ENCODE results near the gene C6orf15.
A peak's percentile ranks its signal among the peaks of the same experiment; 100 is the strongest.

C6orf15 gene

DNA sequence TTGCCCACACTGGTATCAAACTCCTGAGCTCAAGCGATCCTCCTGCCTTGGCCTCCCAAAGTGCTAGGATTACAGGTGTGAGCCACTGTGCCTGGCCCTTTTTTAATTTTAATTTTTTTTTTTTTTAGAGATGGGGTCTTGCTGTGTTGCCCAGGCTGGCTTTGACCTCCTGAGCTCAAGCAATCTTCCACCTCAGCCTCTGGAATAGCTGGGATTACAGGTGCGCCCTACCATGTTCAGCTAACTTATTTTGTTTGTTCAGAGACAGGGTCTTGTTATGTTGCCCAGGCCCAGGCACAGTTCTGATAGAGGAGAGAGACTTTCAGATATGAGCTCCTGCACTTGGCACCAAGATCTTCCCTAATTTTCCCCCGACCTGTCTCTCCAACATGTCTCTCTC, 18.4 kb upstream of the C6orf15 start:
- DNase-seq (ENCODE audit: low read depth): no peak

DNA sequence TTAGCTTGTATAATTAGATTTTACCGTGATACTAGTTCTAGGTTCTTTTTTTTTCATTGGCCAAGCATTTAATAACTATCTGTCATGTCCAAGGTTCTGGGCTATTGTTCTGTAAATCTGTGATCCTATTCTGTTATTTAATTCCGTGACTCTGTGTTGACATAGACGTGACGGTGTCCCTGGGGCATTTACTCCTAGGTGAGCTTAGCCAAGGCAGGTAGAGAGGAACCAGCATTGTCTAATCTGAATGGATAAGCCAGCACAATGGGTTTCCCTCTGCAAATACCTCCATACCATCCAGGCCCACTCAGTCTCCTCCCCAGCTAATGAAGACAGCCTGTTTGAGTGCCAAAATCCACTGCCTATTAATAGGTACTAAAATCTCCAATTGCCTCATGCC, 16.8 kb upstream of the C6orf15 start:
- no peak for DNase-seq (ENCODE audit: low read depth)

DNA sequence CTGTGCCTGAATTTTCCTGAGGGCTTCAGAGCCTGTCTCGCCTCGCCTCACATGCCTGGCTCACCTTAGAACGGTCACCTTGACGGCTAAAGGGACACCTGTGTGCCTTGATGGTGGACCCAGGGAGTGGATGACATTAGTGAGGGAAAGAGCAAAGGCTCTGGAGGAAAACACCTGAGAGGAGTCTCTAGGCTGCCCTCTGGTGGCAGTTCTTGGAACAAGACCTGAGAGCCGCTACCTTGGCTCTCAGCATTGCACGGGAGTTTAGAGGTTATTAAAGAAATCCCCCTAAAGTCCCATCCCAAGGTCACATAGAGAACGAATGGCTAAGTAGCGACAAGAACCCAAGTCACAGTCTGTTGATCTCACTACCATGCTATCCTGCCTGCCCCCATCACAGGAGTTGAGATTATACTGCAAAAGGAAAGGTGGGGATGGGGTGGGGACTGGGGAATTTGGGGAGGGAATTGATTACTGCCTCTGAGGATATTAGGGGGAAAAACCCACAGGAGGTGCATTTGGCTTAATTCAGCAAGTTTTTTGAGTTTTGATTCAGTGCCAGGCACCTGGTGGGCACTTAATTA, 15.8 kb upstream of the C6orf15 start:
- DNase-seq (ENCODE audit: low read depth): peak; percentile 69

DNA sequence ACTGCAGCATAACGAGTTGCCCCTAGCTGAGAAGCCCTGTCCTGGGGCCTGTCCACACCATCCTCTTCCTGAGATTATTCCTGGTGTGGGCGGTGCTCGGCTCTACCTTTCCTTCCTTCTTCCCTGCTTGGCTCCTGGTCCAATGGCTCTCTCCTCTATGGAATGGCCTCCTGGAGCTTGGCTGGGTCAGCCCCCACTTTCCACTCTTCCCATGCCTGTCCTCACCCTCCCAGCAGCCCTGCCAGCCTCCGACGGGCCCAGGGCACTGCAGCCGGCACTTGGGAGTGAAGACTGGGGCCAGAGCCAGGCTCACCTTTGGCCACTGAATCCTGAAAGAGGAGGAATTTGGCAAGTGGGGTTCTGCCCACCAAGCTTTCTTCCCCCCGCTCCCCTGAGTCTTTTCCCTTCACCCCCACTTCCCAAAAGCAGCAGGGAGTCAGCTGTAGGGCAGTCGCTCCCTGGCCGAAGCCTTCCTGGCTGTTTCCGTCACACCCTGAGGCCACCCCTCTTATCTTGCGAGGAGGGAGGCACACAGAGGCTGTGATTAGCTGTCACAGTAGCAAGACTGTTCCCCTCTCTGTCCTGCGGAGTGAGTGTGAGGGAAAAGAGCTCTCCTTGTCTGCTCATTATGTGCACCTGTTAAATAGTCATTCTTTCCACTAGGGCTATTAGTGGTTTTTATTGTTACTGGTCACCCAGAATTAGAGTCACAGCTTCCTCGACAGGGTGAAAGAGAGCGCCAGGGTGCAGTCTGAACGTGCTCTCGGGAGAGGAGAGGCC, 14.2 kb upstream of the C6orf15 start:
- no peak for DNase-seq (ENCODE audit: low read depth)

DNA sequence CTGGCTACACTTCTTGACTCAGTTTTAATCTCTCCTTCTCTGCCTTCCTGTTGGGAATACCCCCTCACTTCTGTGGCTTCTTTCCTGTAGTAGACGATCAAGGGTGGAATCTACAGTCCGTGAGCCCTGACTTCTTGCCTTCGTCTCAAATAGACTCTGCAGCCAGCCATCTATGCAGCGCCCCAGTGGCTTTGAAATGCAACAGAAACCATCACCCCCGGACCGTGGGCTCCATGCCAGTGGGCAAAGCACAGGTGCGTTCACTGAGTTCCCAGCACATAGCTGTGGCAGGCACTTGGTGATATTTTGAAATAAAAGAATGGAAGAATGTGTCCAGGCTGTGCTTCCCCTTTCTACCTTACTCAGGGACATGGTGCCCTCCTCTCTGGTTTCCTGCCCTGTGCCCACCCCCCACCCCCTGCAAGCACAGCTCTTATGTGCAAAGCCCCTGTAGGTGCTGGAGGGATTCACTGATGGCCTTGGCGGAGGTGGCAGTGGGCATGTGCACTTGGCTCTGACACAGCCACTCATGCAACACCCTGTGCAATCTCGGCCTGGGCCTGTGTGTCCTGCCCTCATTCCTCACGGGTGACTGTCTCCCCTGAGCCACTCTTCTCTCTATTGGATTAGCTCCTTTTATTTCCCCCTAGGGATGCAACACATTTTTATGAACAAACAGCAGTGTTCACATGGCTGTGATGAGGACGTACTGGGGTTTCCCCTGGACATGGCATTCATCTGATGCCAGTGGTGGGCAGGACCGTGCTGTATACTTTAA, 13.4 kb upstream of the C6orf15 start:
- no peak for DNase-seq (ENCODE audit: low read depth)

DNA sequence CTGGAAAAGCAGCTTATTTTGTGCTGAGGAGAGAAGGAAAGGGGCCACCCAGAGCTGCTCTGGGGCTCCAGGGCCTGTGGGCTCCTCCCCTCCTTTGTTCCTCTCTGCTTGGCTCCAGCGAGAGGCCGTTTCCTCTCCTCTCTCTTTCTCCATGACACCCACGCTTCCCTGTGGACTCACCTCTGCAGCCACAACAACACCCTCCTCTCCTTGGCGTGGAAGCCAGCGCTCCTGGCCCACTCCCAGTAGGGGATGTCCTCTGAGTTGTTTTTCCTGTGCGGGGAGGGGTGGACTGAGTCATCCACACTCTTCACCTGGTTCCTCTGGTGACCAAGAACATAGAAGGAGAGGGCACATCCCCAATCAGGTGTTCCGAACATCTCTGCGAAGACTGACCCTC, 12.8 kb upstream of the C6orf15 start:
- DNase-seq (ENCODE audit: low read depth): no peak

DNA sequence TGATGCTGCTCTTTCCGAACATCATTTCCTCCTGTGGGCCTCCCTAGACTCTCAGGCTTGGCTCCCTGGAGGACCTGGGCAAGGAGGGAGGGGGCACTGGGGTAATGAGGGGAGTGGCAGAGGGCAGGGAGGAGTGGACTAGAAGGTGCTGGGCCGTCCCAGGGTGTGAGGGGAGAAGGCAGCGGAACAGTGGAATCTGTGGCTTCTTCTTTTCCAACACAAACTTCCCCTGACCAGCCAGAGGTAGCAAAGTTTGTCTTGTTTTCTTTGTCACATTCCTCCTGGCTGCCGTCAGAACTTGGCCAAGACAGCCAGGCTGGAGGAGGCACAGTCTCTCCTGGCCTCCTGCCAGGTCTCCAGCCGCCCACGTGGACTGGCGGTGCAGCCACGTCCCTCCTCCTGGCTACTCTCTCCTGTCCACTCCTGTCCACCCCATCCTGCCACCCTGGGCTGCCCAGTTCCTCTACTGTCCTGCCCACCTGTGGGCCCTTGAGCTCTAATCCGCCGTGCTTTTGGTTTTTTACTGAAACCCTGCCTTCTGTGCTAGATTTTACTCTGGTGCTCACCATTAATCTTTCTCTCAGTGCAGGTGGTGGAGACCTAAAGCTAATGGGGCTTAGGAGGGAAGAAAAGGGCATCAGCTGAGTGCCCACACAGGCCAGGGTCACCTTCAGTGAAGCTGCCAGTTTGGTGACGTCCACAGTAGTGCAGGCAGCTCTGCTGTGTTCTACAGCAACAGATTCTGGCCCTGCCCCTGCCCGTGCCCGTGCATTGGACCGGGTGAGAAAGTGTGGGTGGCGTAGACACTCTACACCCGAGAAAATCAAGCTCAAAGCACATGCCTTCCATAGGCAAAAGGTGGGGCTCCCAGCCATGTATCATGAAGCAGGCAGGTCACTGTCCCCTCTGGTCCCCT, 10.7 kb upstream of the C6orf15 start:
- DNase-seq (ENCODE audit: low read depth): no peak

DNA sequence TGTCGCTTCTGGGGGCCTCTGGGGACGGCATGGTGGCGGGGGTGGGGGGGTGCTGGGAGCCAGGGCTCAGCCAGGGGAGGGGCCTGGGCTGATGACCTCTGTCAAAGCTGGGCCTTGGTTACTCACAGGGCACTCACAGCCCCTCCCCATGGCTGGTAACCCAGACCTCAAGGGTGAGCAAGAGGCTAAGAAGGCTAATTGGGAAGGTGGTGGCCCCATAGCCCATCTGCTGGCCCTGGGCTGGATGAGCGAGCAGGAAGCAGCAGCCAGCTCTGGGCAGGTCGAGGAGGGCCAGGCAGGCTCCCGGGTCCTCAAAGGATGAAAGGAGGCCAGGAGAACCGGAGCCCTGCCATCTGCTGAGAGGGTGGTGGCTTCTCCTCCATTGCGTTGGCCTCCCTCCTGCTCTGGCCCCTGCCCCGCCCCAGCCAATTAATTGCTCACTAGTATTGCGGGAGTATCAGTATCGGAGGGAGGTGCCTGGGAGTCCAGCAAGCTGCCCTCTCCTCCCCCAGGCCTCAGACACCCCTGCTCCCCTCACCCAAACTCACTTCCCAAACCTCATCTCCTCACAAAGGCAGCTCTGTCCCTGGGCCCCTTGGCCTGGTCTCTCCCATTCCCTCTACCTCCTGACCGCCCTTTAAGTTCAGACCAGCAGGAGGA, 8.9 kb upstream of the C6orf15 start:
- DNase-seq (ENCODE audit: low read depth): no peak

DNA sequence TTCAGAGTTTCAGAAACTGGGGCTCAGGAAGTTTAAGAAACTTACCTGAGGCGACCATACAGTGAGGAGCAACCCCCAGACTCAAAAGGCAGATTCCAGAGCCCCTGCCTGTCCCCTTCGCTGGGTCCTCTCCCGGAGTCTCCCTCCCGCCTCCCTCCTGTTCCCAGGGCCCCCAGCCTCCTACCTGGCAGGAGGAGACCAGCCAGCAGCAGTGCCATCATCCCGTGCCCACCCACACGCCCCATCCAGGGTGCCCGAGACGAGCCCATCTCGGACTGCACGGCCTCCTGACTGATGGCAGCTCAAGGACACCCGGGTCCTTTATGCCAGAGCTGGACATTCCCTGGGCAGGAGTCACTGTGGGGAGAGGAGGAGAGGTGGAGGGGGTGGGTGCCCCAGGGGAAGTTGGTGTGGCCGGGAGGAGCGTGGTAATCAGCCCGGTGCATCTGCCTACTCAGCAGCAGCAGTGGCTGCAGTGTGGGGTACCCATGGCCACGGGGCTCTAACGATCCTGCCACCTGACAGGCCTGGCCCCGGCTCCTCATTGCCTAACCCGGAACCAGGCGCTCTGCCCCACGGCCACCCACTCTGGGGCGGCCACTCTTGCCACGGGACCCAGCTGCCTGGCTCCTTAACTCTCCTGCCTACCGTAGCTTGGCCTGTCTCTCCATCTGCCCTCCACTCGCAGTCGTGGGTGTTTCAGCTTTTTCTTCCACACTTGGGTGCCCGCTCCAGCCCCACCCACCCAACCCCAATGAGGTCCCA, 8.0 kb upstream of the C6orf15 start, which contains the start of gene CDSN:
Gene CDSN (minus strand): TSS at position 296 of the 765 bp plus-strand sequence. CDS start 27 bp downstream, at position 269.
- no peak for DNase-seq (ENCODE audit: low read depth)

DNA sequence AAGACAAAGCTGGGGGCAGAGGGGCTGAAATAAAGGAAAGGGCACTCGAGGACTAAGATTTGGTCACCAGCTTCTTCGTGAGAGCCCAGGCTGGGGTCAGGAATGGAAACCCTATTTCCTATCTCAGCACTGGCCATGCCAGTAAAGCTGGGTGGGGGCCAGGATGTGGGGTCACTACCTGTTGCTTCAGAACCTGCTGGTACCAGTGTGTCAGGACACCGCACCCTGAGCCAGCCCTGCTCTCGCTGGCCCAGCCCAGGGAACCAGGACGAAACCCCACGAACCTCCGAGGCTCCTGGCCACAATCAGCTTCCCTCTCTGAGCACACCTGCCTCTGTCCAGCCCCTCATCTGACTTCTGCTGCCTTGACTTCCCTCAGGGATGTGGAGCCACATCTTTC, 5.8 kb upstream of the C6orf15 start:
- DNase-seq (ENCODE audit: low read depth): no peak

DNA sequence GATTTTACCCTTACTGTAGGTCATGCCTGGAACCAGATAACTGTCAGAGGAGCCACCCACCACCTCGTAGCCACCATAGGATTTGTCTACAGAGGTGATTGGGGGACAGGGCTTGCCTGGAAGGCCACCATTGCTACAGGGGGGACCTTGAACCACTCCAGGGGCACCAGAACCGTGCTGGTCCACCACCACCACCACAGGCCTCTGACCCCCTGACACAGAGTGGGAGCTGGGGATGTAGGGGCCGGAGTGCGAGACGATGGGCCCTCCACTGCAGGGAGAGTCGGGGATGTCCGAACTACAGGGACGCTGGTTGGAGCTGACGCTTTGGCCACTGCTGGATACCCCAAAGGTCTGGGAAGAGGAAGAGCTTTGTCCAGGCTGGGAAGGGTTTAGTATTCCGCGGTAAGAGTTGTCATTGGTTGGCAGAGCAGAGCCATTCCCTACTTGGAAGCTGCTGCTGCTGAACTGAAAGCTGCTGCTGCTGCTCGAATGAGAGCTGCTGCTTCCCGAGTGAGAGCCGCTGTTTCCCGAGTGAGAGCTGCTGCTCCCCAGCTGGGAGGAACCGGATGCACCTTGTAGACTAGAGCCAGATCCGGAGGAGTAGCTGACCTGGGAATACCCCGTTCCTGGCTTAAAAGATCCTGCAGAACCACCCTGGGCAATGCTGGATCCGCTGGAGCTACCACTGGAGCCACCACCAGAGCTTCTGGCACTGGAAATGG, 4.4 kb upstream of the C6orf15 start:
- no peak for DNase-seq (ENCODE audit: low read depth)

DNA sequence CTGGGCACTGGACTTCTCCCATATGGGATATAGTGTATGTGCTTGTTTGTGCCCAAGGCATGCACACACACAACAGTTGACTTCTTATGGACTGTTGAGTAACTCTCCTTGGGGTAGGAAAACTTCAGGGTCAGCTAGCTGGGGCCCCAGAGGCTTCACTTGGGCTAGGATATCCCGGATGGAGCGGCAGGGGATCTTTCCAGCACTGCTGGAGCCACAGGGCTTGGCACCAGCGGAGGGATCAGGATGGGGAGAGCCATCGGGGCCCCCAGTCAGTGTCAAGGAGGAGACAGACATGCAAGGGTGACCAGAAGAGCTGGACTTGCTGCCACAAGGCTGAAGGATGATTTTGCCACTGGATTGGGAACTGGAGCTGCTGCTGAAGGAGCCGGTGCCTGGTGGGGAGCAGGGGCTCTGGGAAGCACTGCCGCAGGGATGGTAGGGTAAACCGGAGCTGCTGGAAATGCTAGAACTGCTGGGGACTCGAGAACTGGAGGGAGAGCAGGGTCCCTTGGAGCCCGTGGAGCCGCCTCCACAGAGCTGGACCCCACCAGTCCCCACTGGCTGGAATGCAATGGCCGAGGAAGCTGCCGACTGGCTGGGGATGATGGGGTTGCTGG, 3.7 kb upstream of the C6orf15 start:
- DNase-seq (ENCODE audit: low read depth): no peak

DNA sequence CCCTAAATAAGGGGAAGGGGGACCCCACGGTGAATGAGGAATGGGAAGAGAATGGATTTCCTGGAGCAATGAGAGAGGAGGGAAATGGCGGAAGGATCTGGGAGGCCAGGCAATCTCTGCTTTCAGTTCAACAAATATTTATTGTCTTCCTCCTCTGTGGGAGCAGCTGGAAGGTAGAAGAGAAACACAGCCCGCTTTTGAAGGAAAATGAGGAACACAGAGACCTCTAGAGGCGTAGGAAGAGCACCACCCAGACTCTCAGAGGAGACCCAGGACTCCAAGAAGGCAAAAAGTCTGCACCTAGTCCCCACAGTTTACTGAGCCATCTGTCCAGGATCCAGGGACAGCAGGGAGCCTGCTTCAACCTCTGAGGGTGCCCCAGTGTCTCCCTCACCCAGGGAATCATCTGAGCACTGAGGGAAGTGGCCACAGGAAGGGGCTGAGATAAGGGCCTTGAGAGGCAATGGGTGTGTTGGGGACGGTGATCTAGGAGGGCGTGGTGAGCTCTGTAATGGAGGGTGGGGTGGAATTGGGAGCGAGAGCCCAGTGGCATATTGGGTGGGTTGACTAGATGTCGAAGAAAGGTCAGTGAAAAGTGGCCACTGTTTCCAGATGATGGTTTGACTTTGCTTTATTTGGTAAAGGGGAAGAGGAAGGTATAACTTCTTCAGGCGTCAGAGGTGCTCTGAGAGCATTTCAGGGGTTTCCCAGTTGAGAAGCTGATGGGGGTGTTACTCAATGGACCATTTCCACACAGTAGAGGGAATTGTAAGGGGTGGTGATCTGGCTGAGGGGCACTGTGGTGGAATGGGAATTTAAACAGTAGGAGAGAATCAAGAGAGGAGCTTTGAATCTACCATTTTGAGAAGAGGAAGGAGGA, 2.8 kb upstream of the C6orf15 start:
- DNase-seq (ENCODE audit: low read depth): no peak

DNA sequence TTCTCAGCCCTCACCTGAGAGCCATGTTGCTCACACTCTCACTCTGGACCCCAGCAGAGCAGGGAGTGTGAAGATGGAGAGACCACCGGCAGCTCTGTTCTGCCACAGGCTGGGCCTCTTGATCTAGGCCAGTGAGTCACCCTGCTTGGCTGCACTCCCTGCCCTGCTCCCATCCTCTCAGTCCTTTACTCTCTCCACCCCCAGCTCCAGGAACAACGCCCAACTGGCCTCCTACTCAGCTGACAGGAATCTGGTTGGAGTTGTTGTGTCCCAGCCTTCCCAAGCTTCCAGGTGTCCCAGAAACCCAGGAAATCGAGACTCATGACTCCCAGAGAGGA, 2.1 kb upstream of the C6orf15 start, which contains the start of gene PSORS1C1:
Gene PSORS1C1 (plus strand): TSS at position 260 of the 338 bp plus-strand sequence. CDS start 14,833 bp downstream, outside the sequence.
- no peak for DNase-seq (ENCODE audit: low read depth)

DNA sequence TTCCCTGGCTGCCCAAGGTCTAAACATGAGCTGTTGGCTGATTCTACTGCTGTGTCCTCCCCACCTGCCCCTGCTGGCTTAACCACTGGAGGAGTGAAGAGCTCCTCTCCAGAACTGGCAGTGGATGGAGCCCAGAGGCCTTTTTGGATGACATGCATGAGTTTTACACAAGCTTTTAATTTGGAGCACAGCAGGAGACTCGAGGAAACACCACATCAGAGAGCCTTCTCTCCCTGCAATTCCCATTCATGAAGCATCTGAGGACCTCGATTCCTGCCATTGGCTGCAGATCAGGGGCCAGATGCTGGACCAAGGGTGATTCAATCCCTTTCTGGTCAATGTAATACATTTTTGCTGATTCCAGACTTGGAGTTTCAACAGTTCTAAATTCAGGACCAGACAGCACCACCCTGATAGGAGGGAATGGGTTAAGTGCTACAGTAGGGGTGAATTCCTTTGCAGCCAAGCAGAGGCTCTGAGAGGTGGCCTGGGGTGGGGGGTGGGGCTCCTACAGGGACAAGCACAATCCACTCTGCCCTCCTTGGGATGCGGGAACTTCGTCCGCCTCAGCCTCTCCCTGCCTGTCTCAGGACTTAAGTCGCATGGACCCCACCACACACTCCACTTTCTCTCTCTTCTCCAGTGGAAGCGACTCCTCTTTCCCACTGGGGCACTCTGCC, 1.6 kb upstream of the C6orf15 start:
- DNase-seq (ENCODE audit: low read depth): no peak

DNA sequence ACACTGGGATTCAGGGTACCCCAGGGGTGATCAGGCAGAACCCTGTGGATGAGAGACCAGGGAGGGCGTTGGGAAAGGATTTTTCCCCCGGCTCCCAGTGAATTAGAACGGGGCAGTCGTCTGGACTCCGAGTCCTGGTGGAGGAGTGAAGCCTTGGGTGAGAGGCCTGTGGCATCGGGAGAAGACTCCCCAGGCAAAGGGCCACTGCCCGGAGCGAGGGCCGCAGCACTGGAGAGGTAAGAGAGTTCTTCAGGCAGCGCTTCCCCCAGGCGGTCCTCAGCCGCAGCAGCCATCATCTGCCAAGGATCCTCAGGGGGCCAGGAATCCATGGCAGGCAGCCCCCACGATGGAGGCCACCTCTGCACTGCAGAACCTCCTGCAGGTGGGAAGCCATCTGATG, 663 bp downstream of the C6orf15 start:
- no peak for DNase-seq (ENCODE audit: low read depth)

DNA sequence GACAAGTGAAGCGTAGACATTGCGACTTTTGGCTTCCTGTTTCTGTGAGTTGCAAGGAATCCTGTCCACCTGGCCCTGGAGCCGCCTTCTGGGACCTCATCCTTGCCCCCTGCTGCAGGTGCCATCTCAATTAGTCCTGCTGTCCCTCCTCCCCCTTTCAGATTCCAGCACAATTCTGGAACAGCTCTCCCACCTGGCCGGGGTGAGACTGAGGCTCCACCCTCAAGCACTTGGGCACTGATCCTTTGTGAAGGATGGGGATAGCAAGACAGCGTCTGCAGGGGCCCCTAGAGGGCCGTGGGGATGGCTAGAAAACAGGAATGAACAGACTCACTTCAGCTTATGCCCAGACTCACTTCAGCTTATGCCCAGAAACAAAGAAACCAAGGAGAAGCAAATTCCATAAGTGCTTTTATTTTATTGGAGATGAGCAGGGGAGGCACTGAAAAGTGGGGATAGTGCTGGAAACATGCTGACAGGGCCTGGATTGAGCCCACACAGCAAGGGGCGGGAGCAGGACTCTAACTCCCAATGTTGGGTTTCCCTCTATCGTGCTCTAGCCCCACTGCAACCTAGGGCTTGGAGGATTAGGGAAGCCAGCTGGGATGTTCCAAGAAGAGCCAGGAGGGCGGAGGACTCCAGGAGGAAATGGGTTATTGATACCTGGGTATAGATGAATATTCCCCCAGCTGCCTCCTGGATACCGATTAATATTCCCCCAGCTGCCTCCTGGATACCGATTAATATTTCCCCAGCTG, 1.4 kb downstream of the C6orf15 start:
- DNase-seq (ENCODE audit: low read depth): no peak

All from activated T-cell treated with anti-CD3 and anti-CD28 coated beads for 1 hour (primary cell).